ENCODE results near the gene PHACTR1. TPM values are rescaled to one million over a fixed set of nuclear protein-coding genes. Genes with fewer than 3 reads are reported as not detected.

The PHACTR1 gene
- total RNA-seq, 1 experiment from 2014 or later: 0.05 TPM

DNA sequence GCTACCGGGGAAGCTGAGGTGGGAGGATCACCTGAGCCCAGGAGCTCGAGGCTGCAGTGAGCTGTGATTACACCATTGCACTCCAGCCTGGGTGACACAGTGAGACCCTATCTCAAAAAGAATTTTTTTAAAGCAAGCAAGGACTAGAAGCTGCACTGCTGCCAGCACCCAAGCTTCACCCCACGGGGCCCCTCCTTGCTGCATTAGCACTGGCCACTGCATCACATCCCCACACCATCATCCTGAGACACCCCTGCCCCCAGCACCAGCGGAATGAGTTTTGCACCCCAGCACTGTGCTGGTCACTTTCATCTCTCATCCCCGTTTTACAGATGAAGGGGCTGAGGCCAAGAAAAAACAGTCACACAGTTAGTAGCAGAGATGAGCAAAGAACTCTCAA, 580.8 kb downstream of the PHACTR1 start:
- ChIA-PET CTCF (no interaction called here), POLR2A (no interaction called here)
- DNase-seq (ENCODE audit: low read depth, low spot score) (no peak), ATAC-seq (no peak)
- no peaks in the 10 kb centered on the region for H3K27me3 ChIP-seq (ENCODE audit: control insufficient read depth, insufficient read depth, low read length)
- in situ Hi-C loops (cut with HindIII; ENCODE audit: low pct_unique_long_range_greater_than_20kb, low sequenced_read_pairs) (no loop called here), intact Hi-C loops (cut with micrococcal nuclease; ENCODE audit: unreplicated experiment) (no loop called here)
- no peaks in the 10 kb centered on the region for H3K9me3 ChIP-seq (ENCODE audit: control insufficient read depth, insufficient read depth, low read depth, low read length)
- H3K4me1 ChIP-seq (ENCODE audit: control insufficient read depth, insufficient read depth, low read length): no peaks in the 10 kb centered on the region
- no peak overlapping the region for H3K4me3 ChIP-seq (ENCODE audit: low read depth in 2 of 2, low read length in 2 of 2)
- BruUV-seq (replicated peaks): no TSS peak
- H3K27ac ChIP-seq (ENCODE audit: low read length): no peak overlapping the region
- no peaks in the 10 kb centered on the region for H3K36me3 ChIP-seq (ENCODE audit: control insufficient read depth, insufficient read depth, low read length)
- TF ChIP-seq POLR2AphosphoS5 (IDR thresholded peaks at IDR 0.05; ENCODE audit: low read depth, low read length): no peak
- no peak for TF ChIP-seq CTCF (IDR thresholded peaks at IDR 0.05)
- no peak for TF ChIP-seq TCF7L2 (IDR thresholded peaks at IDR 0.05; ENCODE audit: low read depth, low read length)
- TF ChIP-seq REST (IDR thresholded peaks at IDR 0.05; ENCODE audit: insufficient read depth in 1 of 2, low read depth in 2 of 2, low read length in 1 of 2): no peak
- no peak for TF ChIP-seq SIN3A (IDR thresholded peaks at IDR 0.05; ENCODE audit: borderline replicate concordance, insufficient read depth, low read depth, low read length)

DNA sequence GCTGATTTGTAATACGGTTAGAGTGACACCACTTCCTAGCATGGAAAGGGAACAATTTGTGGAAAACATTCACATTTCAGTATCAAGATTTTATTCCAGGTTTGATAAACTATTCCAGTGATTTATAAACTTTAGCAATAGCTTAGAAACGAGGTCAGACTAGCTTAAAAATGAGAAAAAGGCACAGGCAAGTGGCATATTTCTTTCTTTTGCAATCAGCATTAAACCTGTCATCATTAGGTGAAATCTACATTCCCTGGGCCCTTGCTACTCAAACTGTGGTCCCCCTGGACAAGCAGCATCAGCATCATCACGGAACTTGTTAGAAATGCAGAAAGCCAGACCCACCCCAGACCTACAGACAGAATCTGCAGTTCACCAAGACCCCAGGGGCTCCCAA, 581.9 kb downstream of the PHACTR1 start:
- intact Hi-C loops (cut with micrococcal nuclease; ENCODE audit: unreplicated experiment): no loop called here
- no peak overlapping the region for H3K27ac ChIP-seq (ENCODE audit: low read length)
- no peak for DNase-seq (ENCODE audit: low read depth, low spot score)
- no peaks in the 10 kb centered on the region for H3K27me3 ChIP-seq (ENCODE audit: control insufficient read depth, insufficient read depth, low read length)
- no peaks in the 10 kb centered on the region; the same call in 1 of the 2 replicates for H3K36me3 ChIP-seq (ENCODE audit: control insufficient read depth, insufficient read depth, low read length)
- H3K4me1 ChIP-seq (ENCODE audit: control insufficient read depth, insufficient read depth, low read length): no peaks in the 10 kb centered on the region
- no TSS peak for BruUV-seq (replicated peaks)
- ATAC-seq: no peak
- TF ChIP-seq REST (IDR thresholded peaks at IDR 0.05; ENCODE audit: insufficient read depth in 1 of 2, low read depth in 2 of 2, low read length in 1 of 2) (no peak), POLR2AphosphoS5 (IDR thresholded peaks at IDR 0.05; ENCODE audit: low read depth, low read length) (no peak), TCF7L2 (IDR thresholded peaks at IDR 0.05; ENCODE audit: low read depth, low read length) (no peak), CTCF (IDR thresholded peaks at IDR 0.05) (no peak), SIN3A (IDR thresholded peaks at IDR 0.05; ENCODE audit: borderline replicate concordance, insufficient read depth, low read depth, low read length) (no peak)
- CTCF ChIA-PET: no interaction called here
- POLR2A ChIA-PET: no interaction called here
- H3K9me3 ChIP-seq (ENCODE audit: control insufficient read depth, insufficient read depth, low read depth, low read length): no peaks in the 10 kb centered on the region
- H3K4me3 ChIP-seq (ENCODE audit: low read depth in 2 of 2, low read length in 2 of 2): no peak overlapping the region
- in situ Hi-C loops (cut with HindIII; ENCODE audit: low pct_unique_long_range_greater_than_20kb, low sequenced_read_pairs): no loop called here
